GM19023 (cell line): ENCODE data around the gene PTRH1.
"Not testable (repeated sequence)": the region's sequence is repeated elsewhere in the genome, so short reads cannot be mapped to it uniquely, and the experiment has no call there.

Experiments used
- ATAC-seq: cut with Tn5 transposase; IDR thresholded peaks from one replicate; pipeline ENCODE4 v1.9.1; 2021; ENCODE audit warnings: mild to moderate bottlenecking, moderate library complexity; ENCODE audit not compliant: unreplicated experiment

The PTRH1 gene, protein sequence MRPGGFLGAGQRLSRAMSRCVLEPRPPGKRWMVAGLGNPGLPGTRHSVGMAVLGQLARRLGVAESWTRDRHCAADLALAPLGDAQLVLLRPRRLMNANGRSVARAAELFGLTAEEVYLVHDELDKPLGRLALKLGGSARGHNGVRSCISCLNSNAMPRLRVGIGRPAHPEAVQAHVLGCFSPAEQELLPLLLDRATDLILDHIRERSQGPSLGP

DNA sequence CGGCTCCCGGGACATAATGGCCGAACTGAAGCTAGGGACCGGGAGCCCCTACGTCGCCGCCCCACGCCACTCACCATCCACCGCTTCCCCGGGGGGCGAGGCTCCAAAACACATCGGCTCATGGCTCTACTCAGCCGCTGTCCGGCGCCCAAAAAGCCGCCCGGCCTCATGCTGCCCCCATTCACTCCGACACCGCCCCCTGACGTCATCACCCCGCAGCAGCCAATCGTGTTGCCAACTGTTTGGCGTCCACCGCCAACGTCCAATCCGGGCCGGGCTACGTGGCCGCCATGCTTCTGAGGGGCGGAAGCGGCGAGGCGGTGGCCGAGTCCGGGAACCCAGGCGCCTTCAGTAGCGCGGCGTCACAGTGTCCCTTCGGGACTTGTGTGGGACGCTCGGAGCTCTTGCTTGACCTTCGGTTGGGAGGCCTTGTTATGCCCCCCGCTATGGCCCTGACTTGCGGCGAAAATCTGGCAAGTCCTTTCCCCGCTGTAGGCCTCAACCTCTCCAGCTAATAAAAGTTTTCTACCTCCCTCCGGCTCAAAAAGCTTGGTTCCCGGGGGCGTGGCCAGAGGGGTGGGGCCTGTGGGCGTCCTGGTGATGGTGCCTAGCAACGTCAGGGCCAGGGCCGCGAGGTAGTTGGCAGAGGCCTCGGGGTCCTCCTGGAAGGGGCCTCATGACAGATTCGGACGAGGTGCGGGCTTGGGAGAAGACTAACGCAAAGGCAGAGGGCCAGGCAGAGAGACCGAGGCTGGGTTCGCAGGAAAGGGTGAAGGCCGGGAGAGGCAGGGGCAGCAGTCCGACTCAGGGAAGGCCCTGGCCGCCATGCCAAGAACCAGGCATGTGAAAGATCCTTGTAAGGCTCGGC is at the start of gene PTRH1, which contains the start of gene TTC16:
Gene PTRH1 (minus strand): TSS at position 194 of the 868 bp plus-strand sequence. CDS start 24 bp downstream, at position 170.
Gene TTC16 (plus strand): TSS at position 610 of the 868 bp plus-strand sequence. CDS start 67 bp downstream, at position 677.
- ATAC-seq: peak; percentile 93

DNA sequence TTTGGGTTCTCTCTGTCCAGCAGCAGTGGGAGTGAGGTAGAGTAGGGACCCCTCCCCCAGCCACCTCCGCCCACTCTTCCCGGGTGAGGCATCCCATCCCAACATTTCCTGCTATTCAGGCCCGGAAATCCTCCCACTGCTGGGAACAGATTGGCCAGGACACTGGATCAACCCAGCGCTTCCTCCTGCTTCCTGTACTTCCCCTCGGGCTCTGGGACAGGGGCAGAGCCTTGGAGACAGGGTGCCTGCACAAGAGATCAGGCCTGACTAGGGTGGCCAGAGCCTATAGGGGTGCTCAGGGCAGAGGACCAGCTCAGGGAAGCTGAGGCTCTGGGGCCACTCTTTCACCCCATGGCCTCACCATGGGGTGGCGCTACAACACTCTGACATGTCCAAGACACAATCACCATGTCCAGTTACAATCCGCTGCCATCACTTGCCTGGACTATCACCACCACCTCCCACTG is 48.5 kb upstream of the PTRH1 start:
- no peak for ATAC-seq

DNA sequence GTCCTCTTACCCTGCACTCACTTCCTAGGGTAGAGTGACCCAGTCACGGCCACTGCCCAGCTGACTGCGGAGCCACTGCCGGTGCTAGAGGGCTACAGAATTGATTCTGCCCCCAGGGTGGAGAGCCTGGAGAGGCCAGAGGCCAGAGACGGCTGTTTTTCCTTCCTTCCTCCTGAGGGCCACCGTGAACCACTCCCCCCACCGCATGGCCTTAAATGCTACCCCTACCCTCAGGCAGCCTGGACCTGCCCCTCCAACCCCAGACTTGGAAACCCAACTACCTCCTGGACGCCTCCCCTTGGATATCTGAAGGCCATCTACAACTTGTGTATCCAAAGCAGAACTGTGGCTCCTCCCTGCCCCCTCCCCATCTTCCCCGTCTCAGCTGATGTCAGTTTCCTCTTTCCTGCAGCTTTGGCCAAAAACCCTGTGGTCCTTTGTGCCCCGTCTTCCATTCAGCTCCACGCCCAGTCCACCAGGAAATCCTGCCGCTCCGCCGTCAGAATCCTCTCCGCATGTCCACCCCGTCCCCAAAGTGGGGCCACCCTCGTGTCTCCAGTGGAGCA is 46.7 kb upstream of the PTRH1 start:
- no peak for ATAC-seq

DNA sequence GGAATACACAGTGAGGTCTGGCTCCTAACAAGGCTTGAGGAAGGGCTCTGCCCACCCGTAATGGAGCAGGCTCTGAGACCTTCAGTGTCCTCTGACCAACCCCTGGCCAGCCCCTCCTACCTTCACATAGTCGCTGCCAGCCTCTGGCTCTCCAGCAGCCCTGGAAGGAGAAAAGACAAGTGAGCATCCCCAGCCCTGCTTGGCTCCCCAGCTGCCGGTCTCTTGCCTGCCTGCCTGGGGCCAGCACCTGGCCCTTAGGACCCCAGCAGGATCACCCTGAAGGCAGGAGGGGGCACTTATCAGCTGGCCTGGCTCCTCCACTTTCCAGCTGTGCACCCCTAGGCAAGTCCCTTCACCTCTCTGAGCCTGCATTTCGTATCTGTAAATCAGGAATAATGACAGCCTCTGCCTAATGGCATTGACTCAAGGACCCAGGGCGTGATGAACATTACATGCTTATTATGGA is 46.1 kb upstream of the PTRH1 start:
- no peak for ATAC-seq

DNA sequence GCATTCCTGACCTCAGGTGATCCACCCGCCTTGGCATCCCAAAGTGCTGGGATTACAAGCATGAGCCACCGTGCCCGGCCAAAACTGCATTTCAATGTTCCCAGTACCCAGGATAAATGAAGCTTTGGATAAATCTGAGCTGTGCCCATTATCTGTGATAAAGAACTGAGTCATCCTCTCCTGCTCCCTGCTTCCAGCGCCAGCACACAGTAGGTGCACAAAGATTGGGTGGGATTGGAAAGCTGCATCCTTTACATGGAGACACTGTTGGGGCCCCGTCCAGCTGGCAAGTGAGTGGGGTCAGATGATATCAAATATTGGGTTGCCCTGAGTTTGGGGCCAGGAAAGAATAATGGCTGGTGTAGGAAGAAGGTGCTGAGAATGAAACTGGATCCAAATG is 45.6 kb upstream of the PTRH1 start:
- no peak for ATAC-seq

DNA sequence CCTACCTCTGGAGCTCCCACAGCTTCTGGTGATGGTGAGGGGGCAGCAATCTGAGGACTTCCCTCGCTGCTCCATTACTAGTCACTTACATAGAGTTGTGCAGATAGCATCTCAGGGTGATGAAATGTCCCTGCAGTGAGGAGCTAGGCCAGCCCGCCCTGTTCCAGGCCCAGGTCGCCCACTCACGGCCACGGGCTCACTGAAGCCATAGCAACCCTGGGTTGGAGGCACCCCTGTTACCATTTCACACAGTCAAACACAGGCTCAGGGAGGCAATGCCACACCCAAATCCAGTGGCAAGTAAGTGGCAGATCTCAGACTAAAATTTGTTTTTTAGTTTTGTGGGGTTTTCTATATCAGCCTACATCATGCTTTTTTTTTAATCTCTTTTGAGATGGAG is 43.4 kb upstream of the PTRH1 start:
- ATAC-seq: no peak

DNA sequence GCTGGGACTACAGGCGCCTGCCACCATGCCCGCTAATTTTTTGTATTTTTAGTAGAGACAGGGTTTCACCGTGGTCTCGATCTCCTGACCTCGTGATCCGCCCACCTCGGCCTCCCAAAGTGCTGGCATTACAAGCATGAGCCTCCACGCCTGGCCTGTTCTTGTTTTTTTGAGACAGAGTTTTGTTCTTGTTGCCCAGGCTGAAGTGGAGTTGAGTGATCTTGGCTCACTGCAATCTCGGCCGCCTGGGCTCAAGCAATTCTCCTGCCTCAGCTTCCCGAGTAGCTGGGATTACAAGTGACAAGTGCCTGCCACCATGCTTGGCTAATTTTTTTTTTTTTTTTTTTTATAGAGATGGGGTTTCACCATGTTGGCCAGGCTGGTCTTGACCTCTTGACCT is 41.3 kb upstream of the PTRH1 start:
- not testable (repeated sequence) for ATAC-seq

DNA sequence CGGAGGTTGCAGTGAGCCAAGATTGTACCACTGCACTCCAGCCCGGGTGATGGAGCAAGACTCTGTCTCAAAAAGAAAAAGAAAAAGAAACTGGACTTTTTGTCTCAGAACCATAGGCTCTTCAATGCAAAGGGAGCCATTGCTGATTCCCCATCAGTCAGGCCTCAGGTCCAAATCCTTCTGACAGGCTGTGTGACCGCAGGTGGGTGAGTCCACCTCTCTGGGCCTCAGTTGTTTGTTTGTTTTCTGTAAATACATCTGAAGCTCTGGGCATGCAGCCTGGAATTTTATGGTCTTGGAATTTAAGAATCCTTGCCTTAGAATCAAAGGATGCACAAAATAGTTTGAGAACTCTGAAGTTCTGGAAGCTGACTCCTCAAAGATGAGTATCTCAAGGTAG is 40.8 kb upstream of the PTRH1 start:
- no peak for ATAC-seq

DNA sequence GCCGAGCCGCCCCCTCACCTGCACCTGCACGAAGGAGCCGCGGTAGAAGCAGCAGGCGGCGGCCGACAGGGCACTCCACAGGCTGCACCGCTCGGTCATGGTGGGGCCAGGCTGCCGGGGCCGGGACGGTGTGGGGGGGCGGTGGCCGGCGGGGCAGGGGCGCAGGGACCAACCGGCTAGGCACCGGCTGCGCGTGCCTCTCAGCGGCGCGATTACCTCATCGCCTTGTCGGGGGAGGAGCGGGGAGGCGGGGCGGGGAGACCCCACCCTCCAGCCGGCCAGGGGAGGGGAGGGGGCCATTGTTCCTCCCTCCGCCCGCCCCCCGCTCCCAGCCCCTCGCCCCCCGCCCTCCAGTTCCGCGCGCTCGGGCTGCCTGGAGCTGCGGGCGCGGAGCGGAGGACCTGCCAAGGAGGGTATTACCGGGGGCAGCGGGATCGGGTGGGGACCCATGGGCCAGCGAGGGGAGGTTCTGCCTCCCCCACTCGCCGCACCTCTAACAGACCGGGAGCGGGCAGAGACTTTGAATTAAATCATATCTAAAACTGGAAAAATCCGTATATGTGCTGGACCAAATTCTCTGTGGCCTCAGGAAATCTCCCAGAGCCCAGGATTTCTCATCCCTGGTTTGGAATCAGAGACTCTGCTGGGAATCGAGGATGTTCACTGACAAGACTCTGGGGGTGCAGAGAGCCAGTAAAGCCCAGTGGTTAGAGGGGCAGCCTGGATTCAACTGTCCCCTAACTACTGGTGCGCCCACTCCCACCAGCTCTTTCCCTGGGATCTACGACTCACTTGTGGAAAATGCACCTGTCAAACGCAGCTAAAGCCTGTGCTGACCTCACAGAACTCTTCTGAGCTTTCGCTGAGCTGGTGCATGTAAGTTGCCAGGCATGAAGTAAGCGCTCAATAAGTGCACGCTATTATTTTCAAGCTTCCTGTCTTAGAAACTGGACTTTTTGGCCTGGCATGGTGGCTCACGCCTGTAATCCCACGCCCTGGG is 39.9 kb upstream of the PTRH1 start:
- ATAC-seq: no peak

DNA sequence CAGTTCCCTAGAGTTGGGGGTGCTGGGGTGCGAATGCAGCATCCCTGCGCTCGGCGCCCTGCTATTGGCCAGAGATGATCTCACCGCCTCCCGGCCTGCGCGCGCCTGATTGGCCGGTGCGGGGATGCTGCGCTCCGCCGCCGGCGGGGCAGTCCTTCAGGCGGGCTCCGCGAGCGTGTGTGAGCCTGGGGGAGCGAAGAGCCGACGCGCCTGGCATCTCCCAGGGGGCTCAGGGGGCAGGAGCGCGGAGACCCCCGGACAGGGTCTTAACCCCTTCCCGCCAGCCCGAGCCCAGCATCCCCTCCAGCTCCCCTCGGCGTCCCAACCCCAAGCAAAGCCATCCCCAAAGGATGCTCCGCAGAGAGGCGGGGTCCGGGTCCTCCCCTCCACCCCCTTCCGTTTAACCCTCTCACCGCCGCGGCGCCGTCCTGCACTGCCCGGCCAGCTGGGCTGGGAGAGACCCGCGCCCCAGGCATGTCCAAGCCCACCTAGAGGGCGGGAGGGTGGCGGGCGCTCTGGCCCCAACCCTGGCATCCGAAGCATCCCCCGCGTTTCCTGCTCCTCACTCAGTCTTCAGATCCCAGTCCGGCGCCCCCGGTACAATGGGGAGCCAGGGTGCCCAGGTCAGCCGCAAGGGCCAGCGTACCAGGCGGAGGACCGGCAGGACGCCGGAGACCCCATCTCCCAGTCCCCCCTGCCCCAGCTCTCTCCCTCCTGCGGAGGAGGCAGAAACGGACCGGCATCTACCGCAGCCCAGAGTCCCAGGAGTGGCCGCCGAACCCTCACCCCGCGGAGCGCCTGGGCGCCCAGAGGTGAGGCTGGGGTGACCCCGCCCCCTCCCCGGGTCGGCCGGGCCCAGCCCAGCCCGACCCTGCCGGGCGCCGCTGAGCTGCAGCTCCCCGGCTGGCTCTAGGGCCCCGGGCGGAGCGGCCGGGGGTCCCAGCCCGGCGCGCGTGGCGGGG is 38.9 kb upstream of the PTRH1 start:
- ATAC-seq: no peak

DNA sequence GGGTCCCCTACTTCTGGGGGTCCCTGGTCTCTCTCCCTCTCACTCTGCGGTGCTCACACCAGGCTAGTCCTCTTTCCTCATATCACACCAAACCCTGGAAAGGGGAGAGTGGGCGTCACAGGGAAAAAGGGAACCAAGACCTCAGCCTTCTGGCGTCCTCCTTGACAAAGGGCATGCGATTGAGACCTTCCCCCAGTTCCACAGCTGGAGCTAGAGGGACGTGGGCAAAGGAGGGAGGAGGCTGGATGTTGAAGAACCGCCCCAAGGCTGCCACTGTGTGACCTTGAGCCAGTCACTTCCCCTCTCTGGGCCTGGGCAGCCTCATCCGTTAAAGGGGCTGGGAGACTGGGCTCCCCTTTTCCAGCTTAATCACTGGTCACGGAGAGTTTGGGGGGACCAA is 38.2 kb upstream of the PTRH1 start:
- no peak for ATAC-seq

DNA sequence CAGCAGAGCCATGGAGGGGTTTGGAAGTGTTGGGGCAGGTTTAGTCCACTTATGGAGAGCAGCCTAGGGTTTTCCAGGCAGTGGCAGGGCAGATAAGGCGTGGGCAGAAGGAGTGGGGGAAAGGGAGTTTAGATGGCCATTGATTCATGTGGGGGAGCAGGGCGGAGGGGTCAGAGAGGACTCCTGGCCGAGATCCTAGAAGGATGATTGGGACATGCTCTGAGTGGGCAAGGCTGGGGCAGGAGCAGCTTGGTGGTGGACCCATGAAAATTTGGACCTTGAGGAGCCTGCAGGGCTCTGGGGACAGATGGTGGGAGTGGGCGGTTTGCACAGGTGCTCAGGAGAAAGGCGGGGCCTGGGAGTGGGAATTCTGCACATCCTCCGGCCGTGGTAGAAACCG is 37.7 kb upstream of the PTRH1 start:
- no peak for ATAC-seq

DNA sequence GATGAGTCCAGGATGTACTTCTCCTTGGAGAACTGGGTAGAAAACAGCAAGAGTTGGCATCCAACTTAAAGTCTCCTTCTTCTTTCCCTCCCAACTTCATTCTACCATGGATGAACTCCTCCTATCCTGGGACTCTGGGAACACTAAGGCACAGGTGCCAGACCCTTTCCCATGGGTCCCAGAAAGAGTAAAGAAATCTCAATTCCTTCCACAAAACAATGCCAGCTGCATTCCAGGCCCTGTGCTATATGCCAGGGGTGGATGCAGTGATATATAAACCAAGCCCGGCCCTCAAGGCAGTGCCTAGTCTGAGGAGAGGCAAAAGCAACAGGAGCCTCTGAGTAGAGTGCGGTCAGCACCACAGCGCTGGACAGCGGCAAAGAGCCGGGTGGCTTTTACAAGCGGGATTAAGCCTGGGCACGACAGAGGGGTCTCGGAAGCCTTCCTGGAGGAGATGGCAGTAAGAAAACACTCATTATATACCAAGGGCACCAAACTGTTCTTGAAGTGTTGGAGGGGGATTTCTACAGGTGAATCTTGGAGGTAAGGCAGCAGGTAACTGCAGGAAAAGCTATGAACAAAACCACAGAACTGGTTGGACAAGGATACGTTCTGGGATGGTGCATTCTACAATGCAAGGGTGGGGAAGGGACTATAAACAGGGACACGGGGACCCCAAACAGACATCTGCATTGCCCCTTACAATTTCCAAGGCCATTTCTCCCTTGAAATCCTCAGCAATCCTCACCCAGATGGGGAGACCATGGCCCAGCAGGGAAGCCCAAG is 36.0 kb upstream of the PTRH1 start:
- no peak for ATAC-seq

DNA sequence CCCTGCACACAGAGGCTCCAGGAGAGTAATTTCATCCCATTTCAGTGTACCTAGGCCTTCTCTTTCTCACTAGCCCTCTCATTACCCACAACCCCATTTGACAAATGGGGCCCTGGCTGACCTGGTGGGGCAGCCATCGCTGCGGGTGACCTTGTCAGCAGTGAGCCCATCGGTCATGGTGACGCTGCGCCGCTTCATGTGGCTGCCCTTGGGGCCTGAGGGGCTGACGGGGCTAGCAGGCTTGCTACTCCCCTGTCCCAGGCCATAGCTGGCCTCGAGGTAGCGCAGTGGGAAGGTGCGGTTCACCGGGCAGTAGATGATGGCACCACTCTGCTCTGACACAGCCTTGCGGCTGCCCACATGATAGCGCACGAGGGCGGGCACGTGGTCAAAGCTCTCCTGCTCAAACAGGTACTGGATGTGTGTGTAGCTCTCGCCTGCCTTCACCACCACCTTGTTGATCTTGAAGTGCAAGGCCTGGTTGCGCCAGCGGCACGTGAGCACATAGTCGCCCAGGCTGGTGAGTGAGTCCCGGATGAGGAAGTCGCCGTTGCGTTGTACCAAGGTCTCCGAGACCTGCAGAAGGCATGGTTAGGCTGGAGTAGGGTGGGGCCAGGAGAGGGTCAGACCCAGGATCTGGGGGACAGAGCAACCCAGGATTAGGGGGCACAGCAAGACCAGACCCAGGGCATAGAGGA is 33.8 kb upstream of the PTRH1 start:
- ATAC-seq: no peak

DNA sequence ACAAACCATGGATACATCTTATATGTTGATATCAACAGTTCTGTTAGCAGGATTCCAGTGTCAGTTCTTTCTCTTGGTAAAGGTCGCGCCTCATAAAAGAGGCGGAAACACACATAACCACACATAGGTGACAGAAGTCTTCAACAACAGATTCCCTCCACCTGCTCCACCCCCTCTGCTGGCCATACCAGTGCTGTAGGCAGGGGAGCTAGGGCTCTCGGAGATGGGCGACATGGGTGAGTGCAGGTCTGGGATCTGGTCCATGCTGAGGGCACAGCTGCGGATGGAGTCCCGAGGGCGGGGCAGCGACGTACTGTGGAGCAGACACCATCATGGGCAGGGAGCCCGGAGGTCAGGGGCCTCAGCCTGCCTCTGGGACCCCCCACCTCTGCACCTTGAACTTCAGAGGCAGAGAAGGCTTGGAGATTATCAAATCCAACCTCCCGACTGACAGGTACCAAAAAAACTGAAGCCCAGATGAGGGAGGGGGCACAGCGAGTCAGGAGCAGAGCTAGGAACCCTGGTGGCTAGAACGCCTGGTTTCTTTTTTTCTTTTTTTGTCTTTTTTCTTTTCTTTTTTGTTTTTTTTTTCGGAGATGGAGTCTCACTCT is 31.6 kb upstream of the PTRH1 start:
- ATAC-seq: no peak

DNA sequence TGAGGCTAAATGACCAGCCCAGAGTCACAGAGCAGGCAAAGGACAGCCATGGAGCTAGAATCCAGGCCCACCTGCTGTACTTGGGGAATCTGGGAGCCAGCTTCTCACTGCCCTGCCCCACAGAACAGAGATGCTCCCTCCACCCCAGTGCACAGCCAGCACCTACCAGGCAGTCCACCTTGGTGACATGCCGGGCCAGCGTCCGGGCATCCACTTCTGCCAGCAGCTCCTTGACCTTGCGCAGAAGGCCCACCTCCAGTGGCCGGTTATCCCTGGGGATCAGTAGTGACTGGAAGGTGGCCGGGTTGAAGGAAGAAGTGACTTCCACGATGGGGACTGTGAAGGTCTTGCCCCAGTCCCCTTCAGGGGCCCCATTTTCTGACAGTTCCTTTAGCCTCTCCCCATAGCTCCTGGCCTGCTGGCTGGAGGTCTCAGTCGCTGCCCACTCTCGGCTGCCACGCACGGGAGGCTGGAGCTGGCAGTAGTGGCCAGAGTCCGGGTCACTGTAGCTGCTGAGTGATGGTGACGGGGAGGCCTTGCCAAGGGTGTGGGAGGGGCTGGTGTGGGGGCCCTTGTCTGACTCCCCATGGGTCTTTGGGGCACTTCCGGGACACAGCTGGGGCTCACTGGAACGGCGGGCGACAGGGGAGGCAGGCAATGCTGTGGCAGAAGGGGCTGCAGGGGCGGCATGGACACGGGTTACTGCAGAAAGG is 29.1 kb upstream of the PTRH1 start:
- no peak for ATAC-seq
